Measurements from ENCODE around the gene NRG3.
"Not testable (repeated sequence)": the region's sequence is repeated elsewhere in the genome, so short reads cannot be mapped to it uniquely, and the experiment has no call there.

NRG3 gene

GRCh38 chr10:82943142-82943541, 1068.1 kb downstream of the NRG3 start:
- no peak for DNase-seq

DNA sequence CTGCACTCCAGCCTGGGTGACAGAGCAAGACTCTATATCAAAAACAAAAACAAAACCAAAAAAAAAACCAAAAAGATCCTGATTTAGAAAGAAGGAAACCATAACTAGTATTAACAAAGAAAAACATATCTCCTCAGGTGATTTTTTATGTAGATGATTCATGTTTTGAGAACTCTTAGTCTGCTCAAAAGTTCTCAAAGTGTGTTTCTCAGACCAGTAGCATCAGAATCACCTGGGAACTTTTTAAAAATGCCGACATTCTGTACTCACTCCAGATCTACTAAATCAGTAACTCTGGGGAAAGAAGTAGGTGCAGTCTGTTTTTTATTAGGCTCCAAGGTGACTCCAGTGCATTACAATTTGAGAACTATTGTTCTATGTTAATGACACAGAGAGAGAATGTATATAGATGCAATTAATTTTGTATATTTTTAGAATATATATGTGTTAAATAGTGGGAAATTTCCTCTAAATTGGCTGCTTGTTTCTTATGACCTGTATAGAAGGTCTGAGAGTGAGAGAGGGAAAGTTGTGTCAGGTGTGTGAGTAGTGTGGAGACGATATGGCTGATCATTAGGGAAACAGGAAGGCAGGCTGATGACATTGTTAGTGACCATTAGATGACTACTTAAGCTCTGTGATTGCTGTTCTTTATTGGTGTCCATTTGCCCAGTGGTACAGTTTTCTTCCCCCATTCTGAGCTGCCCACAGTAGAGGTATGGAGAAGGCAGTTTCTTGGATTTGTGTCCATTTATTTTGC, 1075.0 kb downstream of the NRG3 start:
- DNase-seq: no peak

DNA sequence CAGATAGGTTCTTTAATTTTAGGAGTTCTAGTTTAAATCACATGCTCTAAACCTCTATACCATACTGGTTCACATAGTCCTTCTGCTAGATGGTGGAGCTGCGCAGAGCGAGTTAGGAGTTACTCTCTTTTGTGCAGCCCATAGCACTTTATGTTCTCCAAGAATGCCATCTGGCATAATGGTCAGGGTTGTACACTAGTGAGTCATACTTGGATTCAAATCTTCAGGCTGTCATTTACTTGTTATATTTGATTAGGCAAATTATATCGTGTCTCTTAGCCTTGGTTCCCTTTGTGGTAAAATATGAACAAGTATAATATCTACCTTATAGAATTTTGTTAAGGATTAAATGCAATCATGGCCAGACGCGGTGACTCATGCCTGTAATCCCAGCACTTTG, 1078.3 kb downstream of the NRG3 start:
- no peak for DNase-seq

DNA sequence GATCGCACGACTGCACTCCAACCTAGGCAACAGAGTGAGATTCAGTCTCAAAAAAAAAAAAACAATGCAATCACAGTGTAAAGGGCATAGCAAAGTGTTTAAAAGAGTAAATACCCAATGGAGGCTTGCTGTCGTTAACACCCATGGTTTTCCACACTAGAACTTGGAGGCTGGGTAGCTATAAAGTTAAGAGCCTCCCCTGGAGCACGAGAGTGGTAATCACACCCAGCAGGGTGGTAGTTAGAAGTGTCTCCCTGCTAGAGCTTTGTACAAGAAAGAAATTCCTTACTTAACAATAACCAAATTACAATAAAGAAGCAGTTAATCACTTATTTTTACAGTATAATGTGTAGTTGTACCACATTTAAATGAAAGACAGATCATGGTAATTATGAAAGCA, 1078.9 kb downstream of the NRG3 start:
- DNase-seq: no peak

DNA sequence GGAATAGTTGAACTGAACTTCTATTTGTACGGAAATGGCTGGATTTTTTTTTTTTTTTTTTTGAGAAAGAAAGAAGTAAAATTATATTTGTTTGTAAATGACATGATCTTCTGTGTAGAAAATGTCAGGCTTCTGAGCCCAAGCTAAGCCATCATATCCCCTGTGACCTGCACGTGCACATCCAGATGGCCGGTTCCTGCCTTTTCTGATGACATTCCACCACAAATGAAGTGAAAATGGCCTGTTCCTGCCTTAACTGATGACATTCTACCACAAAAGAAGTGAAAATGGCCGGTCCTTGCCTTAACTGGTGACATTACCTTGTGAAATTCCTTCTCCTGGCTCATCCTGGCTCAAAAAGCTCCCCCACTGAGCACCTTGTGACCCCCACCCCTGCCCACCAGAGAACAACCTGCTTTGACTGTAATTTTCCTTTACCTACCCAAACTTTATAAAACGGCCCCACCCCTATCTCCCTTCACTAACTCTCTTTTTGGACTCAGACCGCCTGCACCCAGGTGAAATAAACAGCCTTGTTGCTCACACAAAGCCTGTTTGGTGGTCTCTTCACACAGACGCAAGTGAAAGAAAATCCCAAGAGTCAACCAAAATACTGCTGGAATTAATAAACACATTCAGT, 1085.5 kb downstream of the NRG3 start:
- DNase-seq: not testable (repeated sequence)

DNA sequence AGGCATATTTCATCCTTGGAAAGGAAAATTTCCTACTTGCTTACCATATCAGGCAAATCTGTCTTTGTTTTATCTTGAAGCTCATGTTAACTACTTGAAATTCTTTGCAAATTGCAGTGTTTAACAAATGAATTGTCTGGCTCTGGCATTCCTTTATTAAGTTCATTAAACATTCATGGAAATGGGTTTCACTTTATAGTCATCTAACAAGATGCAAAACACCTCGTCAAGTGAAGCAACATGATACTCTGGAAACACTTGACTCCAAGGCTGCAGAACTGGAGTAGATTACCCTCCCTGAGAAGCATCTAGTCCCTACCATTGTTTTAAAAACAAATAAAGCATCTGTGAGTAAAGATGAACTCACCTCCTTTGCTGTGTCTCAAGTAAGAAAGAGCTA, 1086.9 kb downstream of the NRG3 start:
- DNase-seq: no peak

DNA sequence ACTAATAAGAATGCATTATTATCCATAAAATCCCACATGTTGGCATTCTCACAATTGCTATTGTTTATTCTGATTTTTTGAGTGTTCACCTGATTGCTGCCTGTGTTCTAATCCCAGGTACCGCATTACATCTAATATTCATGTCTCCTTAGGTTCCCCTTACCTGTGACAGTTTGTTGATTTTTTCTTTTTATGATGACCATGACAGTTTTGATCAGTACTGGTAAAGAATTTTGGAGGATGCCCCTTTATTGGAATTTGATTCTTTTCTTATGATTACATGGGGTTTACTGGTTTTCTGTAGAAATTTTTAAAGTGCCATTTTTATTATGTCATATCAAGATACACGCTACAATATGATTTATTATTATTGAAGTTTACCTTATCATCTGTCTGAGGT, 1091.1 kb downstream of the NRG3 start:
- DNase-seq: no peak

DNA sequence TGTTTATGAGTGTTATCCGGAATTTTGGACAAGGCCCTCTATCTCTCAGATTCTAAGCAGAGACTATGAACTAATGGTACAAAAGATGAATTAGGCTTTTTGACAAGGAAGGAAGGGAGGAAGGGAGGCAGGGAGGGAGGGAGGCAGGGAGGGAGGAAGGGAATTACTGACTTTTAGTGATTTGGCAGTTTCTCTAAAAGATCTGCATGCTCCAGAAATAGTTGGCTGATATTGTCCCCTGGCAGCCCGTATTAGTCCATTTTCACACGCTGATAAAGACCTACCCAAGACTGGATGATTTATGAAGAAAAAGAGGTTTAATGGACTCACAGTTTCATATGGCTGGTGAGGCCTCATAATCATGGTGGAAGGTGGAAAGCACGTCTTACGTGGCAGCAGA, 1093.5 kb downstream of the NRG3 start:
- no peak for DNase-seq

- no peak for DNase-seq
Measured at GRCh38 chr10:82969405-82969804, 1094.4 kb downstream of the NRG3 start.

- no peak for DNase-seq
Measured at GRCh38 chr10:82980321-82980720, 1105.3 kb downstream of the NRG3 start.

- DNase-seq: no peak
Measured at GRCh38 chr10:82981137-82981723, 1106.2 kb downstream of the NRG3 start.

DNA sequence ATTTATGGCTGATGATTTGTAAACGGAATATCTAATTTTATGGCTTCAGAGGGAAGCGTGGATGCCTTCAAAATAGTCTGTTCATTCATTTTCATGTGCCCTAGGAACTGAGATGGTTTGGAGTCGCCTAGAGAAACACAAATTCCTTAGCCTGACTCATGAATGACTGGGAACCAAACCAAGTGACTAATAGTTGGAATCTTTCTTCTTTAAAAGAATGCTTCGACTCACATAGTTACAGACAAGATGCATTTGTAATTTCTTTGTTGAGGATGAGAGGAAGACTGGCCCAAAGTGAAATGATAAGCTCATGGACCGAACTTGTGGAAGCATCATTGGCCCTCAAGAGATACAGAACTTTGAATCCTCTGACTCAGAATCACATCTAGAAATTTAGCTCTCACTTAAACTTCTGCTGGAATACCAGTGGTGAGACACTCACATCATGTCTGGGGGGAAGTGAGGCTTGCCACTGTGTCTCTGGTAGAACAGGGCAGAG, 1107.2 kb downstream of the NRG3 start:
- no peak for DNase-seq

DNA sequence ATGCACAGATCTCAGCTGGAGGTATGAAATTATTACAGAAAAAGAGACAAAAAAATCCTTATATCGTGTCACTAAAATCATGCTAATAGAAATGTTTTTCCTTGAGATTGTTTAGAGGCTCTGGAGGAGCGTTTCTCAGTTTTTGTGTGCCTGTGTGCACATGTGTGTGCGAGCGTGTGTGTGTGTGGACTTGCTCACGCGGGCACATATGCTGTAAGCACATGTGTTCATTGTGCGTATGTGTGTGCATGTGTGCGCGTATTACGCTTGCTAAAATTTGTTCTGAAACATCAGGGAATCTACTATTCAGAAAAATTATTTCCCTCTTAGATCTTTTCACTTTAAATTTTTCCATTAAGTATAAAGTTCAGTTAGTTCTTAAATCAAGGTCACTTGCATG, 1111.2 kb downstream of the NRG3 start:
- no peak for DNase-seq

DNA sequence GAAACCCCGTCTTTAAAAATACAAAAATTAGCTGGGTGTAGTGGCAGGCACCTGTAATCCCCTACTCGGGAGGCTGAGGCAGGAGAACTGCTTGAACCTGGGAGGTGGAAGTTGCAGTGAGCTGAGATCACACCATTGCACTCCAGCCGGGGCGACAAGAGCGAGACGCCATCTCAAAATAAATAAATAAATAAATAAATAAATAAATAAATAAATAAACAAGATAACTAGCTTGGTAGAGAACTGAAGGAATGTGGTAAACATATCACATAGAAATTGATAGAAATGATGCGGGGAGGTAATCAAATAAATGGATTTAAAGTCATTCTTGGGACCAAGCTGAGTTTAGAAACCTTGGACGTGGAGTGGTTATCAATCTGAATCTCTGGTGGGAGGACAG, 1131.5 kb downstream of the NRG3 start:
- DNase-seq: not testable (repeated sequence)

DNA sequence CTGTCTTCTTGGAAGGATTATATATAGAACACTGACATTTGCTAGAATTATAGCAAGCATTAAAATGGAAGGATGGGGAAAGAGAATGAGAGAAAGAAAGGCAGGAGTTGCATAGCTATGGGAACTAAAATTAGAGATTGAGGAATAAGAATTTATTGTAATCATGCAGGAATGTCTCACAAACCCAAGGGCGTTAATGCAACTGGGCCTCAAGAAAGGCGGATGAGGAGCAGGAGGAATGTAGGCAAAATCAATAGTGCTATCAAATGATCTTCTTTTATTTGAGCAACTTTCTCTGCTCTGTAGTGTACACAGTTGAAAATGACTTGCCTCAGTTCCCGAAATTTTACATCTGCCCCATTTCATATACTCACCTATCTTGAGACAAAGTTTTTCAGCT, 1132.5 kb downstream of the NRG3 start:
- no peak for DNase-seq

DNA sequence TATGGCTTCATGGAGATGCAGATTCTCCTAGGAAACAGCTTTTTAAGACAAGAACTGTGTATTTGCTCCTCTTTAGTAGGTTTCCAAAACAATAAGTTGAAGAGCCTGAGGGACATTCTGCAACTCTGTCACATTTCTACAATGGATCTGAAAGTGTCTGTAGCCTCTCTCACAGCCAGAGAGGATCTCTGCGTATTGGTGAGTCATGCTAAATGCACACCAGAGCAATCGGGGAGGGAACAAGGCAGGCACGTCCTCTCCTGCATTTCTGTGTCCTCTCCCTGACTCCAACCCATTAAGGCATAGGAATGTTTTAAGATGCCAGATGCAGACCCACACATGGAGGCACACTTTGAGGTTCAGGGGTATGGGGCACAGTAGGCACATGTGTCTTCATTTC, 1137.9 kb downstream of the NRG3 start:
- no peak for DNase-seq

GRCh38 chr10:83017076-83017867, 1142.3 kb downstream of the NRG3 start:
- no peak for DNase-seq

DNA sequence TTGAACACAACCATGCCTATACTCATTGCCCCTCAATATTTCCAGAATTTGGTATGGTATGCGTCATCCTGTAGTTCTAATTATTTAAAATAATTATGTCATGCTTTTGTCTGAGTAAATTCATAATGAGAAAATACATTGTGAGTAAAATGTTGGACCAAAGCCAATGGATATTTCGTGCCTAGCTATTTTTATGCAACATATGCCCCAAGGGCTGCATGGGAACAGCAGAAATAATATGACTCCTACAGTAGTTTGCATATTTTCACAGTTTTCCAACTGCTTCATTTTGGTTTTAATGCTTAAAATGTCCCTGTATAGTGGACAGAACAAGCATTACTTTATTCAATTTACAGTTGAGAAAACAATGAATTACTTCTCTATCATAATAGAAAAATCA, 1148.7 kb downstream of the NRG3 start:
- no peak for DNase-seq
